Stimulated activated CD8-positive, alpha-beta memory T cell treated with anti-CD3 and anti-CD28 coated beads, Interleukin-7, amount 100 ng/mL, for 24 hours (primary cell): Measurements from ENCODE around the gene ACOX1.
"Not testable (repeated sequence)": the region's sequence is repeated elsewhere in the genome, so short reads cannot be mapped to it uniquely, and the experiment has no call there.

Source experiments
- DNase-seq: peaks from one replicate; pipeline ENCODE4 v3.0.0-alpha.2; 2020; ENCODE audit warnings: low read depth

The ACOX1 gene

DNA sequence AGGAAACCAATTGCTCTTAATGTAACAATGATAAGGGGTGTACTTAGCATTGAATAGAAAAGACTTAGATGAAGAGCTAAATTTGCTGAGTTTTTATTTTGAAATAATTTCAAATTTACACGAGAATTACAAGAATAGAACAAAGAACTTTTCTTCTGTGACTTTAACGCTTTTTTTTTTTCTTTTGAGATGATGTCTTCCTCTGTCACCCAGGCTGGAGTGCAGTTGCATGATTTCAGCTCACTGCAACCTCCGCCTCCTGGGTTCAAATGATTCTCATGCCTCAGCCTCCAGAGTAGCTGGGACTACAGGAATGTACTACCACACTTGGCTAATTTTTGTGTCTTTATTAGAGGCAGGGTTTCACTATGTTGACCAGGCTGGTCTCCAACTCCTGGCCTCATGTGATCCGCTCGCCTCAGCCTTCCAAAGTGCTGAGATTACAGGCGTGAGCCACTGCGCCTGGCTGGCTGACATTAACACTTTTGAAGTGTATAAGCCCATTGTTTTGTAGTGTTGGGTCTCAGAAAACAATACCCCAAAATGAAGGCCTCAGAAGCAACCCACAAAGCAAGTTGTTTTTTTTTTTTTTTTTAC lies 2.2 kb upstream of the ACOX1 start:
- DNase-seq, result no peak

DNA sequence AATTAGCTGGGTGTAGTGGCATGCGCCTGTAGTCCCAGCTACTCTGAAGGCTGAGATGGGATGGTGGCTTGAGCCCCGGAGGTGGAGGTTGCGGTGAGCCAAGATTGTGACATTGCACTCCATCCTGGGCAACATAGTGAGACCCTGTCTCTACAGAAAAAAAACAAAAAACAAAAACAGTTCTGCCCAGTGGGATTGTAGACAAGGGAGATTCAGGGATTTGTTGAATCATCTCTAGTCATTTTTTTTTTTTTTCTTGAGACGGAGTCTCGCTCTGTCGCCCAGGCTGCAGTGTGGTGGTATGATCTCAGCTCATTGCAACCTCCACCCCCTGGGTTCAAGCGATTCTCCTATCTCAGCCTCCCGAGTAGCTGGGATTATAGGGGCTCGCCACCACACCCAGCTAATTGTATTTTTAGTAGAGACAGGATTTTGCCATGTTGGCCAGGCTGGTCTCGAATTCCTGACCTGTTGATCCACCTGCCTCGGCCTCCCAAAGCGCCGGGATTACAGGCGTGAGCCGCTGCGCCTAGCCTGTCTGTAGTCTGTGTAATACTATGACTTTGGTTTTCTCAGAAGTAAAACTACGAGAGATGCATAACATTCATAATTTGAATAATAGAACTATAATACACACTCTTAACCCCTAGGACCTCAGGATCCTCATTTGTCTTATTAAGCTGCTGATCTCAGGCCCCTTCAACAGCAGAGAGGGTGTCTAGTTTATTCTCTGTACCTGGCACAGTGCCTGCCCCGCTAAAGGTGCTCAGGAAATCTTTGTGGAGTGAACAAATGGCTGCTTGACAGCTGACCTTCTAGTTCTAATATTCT lies 1.4 kb upstream of the ACOX1 start:
- no peak for DNase-seq

DNA sequence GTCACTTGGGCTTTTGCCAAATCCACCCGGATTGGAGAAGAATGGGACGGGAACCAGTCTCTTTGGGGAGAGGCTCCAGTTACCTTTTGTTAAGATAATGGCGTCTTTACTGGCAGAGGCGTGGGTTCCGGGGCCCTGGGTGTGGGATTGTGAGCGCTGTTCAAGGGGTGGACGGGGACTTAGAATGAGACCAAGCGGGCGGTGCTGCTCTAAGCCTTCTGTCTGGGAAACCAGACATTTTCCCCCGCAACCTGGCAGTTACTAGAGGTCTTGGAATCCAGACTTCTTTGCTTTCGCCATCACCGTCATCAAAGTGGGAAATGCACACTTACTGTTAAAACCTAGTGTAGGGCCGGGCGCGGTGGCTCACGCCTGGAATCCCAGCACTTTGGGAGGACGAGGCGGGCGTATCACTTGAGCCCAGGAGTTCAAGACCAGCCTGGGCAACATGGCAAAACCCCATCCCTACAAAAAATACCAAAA lies 780 bp upstream of the ACOX1 start:
- DNase-seq, result no peak

DNA sequence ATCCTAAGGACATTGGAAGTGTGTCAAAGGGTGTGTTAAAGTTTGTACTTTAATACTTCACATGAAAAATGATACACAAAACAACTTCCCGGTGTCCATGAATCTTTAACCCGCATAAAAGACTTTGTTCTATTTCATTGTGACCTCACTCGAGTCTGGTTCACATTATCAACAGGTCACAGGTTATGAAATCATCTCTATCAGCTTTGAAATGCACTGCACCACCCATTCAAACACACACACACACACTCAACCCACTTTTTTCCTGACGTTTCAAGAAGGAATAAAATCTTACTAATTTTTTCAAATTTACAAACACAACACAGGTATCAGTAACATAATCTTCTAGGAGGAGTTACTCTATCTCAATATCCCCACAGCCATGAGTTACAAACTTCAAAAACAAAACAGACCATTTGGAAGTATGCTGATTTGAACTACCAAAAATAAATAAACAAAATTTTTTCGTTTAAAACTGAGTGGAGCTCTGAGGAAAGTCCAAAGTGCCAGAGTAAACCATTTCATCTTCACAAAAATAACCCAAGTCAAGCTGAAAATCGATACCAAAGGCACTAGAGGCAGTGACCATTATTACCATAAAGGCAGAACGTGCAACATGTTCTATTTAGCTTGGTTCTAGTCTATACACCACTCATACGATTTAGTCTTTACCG lies 2.7 kb downstream of the ACOX1 start:
- DNase-seq, result no peak

DNA sequence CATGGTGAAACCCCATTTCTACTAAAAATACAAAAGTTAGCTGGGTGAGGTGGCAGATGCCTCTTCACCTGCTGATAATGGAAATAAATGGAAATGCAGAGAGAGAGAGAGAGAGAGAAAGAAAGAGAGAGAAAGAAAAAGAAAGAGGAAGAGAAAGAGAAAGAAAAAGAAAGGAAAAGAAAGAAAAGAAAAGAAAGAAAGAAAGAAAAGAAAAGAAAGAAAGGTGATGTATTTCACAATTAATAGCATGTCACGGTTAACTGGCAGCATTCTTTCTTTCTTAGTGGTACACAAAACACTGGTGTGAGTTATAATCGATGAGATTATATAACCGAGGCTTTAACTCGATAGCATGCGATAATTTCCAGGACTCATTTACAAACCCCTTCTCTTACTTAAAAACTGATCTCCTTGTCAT lies 3.2 kb downstream of the ACOX1 start:
- DNase-seq, result no peak

DNA sequence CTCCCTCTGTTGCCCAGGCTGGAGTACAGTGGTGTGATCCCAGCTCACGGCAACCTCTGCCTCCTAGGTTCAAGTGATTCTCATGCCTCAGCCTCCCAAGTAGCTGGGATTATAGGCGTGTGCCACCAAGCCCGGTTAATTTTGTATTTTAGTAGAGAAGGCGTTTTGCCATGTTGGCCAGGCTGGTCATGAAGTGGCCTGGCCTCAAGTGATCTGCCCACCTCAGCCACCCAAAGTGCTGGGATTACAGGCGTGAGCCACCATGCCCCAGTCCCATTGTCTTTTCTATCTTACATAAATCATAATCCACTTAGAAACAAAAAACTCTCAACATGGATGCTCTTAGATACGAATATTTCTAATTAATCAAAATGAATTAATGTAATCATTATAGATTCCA lies 3.8 kb downstream of the ACOX1 start:
- not testable (repeated sequence) for DNase-seq

DNA sequence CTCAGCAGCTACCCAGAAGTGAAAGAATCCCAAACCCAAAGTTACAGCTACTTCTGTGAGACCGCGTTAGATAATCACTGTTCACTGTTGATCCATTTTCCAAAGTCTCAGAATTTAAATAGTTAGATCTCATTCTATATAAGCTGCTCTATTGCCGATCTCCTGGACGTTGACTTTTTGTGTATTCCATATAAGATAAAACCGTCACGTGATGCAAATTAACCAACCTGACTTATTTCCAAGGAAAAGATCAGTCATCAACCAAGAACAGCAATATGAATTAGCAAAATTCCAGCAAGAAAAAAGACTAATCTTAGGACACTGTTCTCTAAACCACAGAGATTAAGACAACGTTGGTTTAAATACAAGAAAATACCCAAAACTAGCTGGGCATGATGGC lies 8.3 kb downstream of the ACOX1 start:
- no peak for DNase-seq

DNA sequence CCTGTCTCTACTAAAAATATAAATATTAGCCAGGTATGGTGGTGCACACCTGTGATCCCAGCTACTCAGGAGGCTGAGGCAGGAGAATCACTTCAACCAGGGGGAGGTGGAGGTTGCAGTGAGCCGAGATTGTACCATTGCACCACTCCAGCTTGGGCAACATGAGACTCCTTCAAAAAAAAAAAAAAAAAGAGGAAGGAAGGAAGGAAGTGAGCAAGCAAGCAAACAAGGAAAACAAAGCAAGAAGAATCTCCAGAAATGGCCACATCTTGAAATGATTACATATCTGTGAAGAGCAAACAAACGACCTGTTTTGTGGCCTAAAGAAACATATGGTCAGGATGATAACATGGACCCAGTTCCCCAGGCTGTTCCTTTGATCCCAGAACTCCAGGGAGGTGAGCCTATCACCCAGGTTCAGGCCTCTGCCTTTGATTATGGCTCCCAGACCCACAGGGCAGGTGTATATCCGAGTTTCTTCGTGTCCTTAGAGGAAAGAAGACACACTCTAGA lies 8.9 kb downstream of the ACOX1 start:
- no peak for DNase-seq

DNA sequence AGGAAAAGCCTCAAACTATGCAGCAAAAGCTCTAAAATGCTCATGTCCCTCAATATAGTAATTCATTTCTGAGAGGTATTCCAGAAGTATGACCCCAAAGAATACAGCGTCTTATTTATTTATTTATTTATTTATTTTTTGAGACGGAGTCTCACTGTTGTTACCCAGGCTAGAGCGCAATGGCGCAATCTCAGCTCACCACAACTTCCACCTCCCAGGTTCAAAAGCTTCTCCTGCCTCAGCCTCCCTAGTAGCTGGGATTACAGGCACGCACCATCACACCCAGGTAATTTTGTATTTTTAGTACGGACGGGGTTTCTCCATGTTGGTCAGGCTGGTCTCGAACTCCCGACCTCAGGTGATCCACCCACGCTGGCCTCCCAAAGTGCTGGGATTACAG lies 9.9 kb downstream of the ACOX1 start:
- DNase-seq, result not testable (repeated sequence)

DNA sequence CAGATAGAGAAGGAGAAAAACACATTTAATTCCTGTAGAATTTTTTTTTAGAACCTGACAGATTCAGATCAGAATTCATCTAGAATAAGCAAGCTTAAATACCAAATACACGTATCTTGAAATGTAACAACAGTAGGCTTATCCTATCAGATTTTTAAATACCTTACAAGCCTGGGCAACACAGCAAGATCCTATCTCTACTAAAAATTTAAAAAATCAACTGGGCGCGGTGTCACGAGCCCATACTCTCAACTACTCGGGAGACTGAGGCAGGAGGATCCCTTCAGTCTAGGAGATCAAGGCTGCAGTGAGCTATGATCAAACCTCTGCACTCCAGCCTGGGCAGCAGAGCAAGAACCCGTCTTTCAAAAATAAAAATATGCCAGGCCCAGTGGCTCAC lies 13.5 kb downstream of the ACOX1 start:
- DNase-seq, result no peak

DNA sequence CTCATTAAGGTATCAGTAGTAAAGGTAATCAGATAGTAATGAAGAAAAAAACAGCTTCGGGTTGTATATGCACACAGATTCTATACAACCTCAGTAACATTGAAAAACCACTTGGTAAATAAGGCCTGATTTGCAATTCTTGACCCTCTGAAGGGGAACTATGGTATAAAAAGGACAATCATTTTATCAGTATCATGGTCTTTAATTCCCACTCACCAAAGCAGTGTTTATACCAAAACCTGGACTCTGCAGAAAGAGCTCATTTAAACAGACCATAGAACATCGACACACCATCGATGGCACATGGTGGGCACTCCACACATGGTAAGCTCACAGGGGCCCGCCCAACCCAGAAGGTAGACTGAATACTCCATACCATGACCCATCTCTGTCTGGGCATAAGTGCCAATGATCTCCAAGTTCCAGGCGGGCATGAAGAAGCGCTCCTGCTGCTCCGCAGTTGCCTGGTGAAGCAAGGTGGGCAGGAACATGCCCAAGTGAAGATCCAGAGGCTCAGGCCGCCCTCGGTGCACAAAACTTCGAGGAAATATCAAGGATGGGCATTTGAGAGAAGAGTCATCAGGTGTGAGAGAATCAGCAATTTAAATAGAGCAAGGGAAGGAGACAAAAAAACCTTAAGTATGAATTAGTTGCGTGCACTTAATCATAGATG lies 19.0 kb downstream of the ACOX1 start:
- no peak for DNase-seq

DNA sequence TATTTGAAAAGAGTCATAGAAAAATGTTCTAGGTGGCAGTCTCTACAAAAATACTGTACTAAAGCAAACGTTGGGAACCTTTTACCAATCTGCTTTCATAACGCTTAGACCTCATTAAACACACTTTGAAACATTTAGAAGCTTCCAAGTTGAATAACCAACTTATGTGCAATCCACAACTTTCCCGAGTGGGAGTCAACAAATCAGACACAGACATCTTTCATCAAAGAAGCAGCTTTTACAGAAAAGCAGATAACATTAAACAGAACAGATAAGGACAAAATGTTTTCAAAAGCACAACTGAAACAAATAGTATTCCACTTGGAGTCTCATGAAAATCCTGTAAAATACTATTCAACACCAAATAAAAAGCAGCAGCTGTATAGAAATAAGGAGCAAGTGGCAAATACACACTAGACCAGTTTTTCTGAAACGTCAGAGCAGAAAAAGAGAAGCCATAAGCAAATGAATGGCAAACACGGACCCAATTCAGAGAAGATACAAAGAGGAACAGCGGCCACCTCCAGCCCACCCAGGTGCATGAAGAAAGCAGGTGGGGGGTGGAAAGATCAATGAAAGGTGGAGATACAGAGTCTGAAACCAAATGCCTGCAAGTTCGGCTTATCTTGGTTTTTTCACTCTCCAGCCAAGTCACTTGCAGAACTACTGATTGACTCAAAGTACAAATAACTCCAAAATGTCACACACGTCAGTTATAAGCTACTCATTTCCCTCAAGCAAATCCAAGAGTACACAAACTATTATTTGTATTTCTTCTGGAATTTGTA lies 19.7 kb downstream of the ACOX1 start:
- no peak for DNase-seq

DNA sequence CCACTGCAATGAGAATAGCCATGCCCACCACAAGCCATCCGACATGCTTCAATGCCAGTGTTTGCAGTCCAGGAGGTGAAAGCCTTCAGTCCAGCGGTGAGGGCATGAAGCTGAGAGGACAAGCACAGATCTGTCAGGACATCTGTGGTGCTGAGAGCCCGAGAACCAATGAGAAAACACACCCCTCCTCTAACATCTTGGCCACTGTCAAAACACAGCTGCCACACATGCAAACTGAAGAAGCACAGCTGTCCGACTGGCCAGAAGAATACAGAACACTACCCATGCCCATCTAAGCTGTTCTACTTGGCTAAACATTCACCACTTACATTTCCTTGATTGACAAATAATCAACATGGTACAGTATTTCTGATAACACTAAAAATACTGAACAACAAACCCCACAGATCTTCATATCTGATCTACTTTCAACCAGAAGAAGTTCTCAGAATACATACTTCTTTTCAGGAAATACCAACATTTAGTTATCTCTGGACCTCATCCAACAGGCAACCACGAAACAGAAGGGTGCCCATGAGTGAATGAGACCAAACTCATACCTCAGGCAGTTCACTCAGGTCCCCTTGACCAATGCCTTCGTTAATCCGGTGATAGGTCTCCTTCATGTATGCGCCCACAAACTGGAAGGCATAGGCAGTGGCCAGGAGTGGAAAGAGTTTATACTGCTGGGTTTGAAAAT lies 28.0 kb downstream of the ACOX1 start:
- DNase-seq, result no peak

DNA sequence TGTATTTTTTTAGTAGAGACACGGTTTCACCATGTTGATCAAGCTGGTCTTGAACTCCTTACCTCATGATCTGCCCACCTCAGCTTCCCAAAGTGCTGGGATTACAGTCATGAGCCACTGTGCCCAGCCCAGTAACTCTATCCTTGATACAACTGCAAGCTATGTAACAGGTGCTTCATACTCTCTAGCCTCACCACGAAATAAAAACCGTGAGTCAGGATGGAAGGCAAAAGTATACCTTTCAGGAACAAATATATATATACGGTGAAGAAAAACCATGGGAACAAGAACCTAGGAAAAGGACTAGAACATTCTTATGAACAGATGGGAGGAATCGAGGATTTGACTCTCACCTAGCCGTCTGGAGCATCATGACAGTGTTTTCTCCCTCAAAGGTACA lies 28.5 kb downstream of the ACOX1 start:
- DNase-seq, result no peak

DNA sequence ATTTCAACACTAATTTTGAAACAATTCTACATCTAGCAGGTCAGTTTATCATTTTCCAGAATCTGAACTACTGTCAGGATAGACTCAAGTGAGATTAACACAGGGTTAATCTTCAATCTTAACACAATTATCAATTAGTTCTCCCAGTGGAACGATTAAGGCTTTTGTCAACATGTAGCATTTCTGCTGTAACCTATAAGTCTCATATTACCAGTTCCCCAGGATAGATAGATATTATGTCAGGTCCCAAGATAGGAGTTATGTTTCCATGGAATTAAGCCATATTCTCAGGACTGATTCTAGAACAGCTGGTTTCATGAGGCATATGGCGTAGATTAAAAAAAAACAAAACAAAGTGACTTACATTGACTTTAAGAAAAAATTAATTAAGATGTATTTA lies 33.8 kb downstream of the ACOX1 start:
- no peak for DNase-seq

DNA sequence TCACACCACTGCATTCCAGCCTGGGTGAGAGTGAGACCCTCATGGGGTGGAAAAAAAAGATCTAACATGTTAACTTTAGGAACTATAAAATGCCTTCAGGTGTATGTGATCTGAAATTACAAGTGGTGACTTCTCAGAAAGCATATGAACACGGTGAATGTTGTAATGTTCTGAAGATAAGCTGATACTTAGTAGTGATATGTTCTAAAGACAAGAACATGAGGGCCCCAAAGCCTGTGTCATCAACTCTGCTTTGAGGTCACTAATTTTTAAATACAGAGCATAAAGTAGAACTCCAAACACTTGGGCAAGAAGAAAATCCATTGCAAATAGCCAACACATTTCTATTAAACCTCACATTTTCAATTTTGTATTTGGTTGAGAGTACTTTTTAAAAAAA lies 35.5 kb downstream of the ACOX1 start:
- DNase-seq, result no peak

DNA sequence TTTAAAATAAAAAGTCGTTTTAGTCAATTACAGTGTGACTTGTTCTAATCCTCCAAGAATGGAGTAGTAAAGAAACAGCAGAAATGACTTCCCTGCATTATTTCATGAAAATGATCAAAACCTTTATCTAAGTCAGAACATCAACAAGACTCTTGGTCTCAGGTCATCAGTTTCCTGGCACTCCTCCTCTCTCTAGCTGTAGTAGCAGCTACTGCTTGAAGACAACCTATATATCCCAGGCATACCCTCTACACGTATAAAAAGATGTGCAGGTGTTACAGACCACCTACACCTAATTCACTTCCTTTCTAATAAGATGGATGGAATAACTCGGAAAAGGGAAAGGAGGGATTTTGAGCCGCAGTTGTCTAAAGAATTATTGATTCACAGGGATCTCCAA lies 36.5 kb downstream of the ACOX1 start:
- DNase-seq, result no peak

DNA sequence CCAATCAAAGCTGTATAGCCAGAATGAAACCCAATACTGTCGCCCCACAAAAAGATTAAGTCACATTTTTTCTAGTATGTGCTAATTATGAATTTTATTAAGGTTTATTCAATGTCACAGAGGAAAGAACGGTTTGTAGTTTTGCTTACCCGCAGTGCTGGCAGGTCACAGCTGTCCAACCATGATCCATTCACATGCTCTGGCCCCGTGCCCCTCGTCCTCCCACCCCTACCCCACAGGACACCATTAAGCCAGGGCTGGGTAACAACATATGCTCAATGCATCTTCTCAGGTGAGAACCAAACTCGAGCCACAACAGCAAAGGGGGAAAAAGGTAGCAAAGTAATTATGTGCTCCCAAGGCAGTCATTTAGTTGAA lies 37.5 kb downstream of the ACOX1 start:
- DNase-seq, result no peak

DNA sequence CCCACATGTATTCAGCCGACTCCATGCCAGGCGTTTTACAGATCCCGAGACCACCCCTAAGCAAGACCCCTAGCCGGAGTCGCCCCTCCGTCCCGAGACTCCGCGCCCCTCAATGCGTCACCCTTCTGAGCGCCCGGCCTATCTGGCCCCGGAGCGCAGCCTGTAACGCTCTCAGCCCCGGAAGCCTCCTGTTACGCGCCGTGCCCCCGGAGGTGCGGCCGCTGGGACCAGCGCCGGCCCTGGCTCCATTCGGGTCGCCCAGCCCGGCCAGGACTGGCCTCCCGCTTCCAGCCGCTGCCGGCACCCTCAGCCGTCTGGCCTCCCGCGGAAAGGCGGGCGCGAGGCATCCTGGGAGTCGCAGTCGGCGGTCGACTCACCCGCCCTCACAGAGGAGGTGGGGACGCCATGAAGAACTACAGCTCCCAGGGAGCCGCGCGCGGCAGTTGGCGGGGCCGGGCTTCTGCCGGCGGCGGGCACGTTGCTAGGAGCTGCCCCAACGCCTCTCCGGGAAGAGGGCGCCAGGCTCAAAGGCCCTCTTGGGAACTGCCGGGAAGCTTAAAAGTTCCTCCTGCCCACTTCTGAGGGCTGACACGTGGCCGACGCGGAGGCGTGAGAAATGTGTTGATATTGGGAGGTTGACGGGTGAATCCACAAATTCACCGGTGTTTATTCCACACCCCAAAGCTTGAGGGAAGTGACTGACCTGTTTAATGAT lies 38.1 kb downstream of the ACOX1 start, which contains the start of gene FBF1:
FBF1 (minus strand) TSS at position 316 of the 715 bp plus-strand sequence. CDS start 2,893 bp downstream, outside the sequence.
- peak; percentile 75 for DNase-seq

DNA sequence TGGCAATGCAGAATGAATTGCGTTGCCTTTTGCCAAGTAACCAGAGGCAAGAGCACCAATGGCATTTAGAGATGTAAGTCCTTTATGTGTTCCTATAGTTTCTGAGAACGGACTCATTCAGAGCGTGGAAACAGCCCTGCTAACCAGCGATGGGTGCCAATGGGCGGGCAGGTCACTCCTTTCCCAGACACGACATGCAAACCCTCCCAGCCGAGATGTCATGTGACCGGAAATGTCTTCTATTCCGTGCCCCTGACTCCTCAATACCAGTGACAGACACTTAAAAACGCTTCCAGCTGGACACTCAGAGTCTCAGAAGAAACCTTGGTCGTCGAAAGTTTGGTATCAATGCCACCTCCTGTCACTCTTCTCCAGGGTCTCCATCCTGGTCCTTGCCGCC lies 41.3 kb downstream of the ACOX1 start:
- DNase-seq, result no peak
